Superior temporal gyrus (tissue), 1 donor: ENCODE results near the gene CCDC121.

ENCODE experiments used
- DNase-seq: peaks from one replicate; pipeline ENCODE4 v3.0.0-alpha.2; 2016; ENCODE audit errors: extremely low spot score

The CCDC121 gene

GRCh38 chr2:27582695-27583389, 46.0 kb downstream of the CCDC121 start, which contains the start of gene ZNF512:
Gene ZNF512, plus strand, starts transcription at chr2:27583042. Its CDS starts 71 bp downstream, at chr2:27583113.
- peak; percentile 86 for DNase-seq

- peak; percentile 8 for DNase-seq
Measured at GRCh38 chr2:27582129-27582694, 46.6 kb downstream of the CCDC121 start.

- DNase-seq = no peak
Measured at GRCh38 chr2:27581417-27582128, 47.2 kb downstream of the CCDC121 start.
